Thyroid gland (tissue), 4 donors: Measurements from ENCODE around the gene ADAMTSL1.

ENCODE experiments used
- POLR2A ChIP-seq, 2 donors: fragments of 450-650 bp; IDR thresholded peaks; one replicate each; pipeline ENCODE4 v1.6.1; 2017; ENCODE audit warnings: antibody characterized with exemption in 2 of 2, mild to moderate bottlenecking in 2 of 2, moderate library complexity in 1 of 2
- TF ChIP-seq, protein P1 (sequence below), 6 experiments: fragments of 200-600 bp in 3 of 6; fragments of 450-650 bp in 3 of 6; sonication (generic) in 3 of 6; IDR thresholded peaks; one replicate each; pipeline ENCODE4 v1.5.1; 2016 to 2019; ENCODE audit warnings: antibody characterized with exemption in 6 of 6, mild to moderate bottlenecking in 2 of 6, inconsistent platforms in 1 of 6, moderate library complexity in 1 of 6

DNA sequence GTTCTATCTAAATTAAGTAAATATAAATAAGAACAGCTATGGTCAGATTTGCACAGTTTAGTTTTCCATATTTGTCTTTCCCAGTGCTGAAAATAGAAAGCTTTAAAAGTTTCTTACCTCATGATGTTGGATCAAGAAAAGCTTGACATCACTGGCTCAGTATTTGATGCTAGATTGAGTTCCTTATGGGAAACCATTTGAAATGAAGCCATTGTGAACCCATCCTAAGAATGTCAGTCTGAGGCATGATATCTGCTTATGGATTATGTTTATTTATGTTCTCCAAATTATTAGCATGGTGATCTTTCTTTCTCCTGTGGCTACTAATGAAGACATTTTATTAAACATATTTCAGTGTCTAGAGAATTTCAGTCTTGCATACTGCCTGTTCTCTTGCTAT lies 143.0 kb downstream of the ADAMTSL1 start:
- TF ChIP-seq, protein P1, sequence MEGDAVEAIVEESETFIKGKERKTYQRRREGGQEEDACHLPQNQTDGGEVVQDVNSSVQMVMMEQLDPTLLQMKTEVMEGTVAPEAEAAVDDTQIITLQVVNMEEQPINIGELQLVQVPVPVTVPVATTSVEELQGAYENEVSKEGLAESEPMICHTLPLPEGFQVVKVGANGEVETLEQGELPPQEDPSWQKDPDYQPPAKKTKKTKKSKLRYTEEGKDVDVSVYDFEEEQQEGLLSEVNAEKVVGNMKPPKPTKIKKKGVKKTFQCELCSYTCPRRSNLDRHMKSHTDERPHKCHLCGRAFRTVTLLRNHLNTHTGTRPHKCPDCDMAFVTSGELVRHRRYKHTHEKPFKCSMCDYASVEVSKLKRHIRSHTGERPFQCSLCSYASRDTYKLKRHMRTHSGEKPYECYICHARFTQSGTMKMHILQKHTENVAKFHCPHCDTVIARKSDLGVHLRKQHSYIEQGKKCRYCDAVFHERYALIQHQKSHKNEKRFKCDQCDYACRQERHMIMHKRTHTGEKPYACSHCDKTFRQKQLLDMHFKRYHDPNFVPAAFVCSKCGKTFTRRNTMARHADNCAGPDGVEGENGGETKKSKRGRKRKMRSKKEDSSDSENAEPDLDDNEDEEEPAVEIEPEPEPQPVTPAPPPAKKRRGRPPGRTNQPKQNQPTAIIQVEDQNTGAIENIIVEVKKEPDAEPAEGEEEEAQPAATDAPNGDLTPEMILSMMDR (IDR thresholded peaks at IDR 0.05), result no peak
- TF ChIP-seq POLR2A (IDR thresholded peaks at IDR 0.05), result no peak
